Heart right ventricle (tissue), 16 donors: ENCODE measurements around the gene CATSPERD. TPM values are rescaled to one million over a fixed set of nuclear protein-coding genes. Genes with fewer than 3 reads are reported as not detected.

ENCODE experiments used
- ATAC-seq, 8 donors: fragments of 200-7000 bp; cut with Tn5 transposase; one replicate each; pipeline ENCODE4 v1.9.1; 2020; ENCODE audit warnings: mild to moderate bottlenecking in 8 of 8, moderate library complexity in 8 of 8, moderate number of reproducible peaks in 1 of 8
- DNase-seq, 2 donors: peaks; one replicate each; pipeline ENCODE4 v3.0.0-alpha.2; 2020
- H3K27ac ChIP-seq, 10 donors: fragments of 200-600 bp; sonication (generic) in 2 of 10; one replicate each; pipeline versions ENCODE4 v1.5.0 to v1.8.0; 2020 to 2022; ENCODE audit warnings: mild to moderate bottlenecking in 3 of 10
- H3K27me3 ChIP-seq, 7 donors: fragments of 200-600 bp; one replicate each; pipeline ENCODE4 v1.8.0; 2021 to 2022; ENCODE audit warnings: mild to moderate bottlenecking in 2 of 7
- H3K36me3 ChIP-seq, 9 donors: fragments of 200-600 bp; sonication (generic) in 1 of 9; one replicate each; pipeline versions ENCODE4 v1.5.0 to v1.8.0; 2020 to 2022; ENCODE audit warnings: mild to moderate bottlenecking in 2 of 9
- H3K4me1 ChIP-seq, 9 donors: fragments of 200-600 bp; sonication (generic) in 1 of 9; one replicate each; pipeline versions ENCODE4 v1.5.0 to v1.8.0; 2020 to 2022; ENCODE audit warnings: mild to moderate bottlenecking in 4 of 9
- H3K4me3 ChIP-seq, 10 donors: fragments of 200-600 bp; sonication (generic) in 2 of 10; one replicate each; pipeline versions ENCODE4 v1.5.0 to v1.8.0; 2020 to 2022; ENCODE audit warnings: mild to moderate bottlenecking in 7 of 10, moderate library complexity in 2 of 10
- H3K9me3 ChIP-seq, 11 donors: fragments of 200-600 bp in 10 of 11; sonication (generic) in 2 of 11; one replicate each; pipeline versions ENCODE4 v1.5.0 to v1.8.0; 2013 to 2022; ENCODE audit warnings: mild to moderate bottlenecking in 2 of 11, control low read depth in 1 of 11, moderate library complexity in 1 of 11
- WGBS, 2 donors: extraction: QIAGEN DNeasy Blood & Tissue Kit; methylation state at CpG; one replicate each; pipeline ENCODE4 v1.1.7; 2013; ENCODE audit warnings: inconsistent platforms in 1 of 2; 5-methylcytosine and 5-hydroxymethylcytosine counted together
- intact Hi-C, 10 donors: fragments of 100-400 bp; cut with DNase I; formaldehyde crosslinking; loops; one replicate each; pipeline versions ENCODE4 v1.11.1 to v1.14.2; 2022
- polyA plus RNA-seq, 2 donors: library from polyadenylated mRNA; stranded (reverse); fragments of 200-250 nt; gene quantifications; one replicate each; pipeline ENCODE4 v1.2.3, GENCODE V29; 2013
- total RNA-seq, 10 donors: library from RNA; stranded (reverse); fragmentation: NEBNext Ultra II Directional in 3 of 10; extraction: Animal tissue kit (Norgen Biotek cat#: 25700) in 3 of 10; gene quantifications; one replicate each; pipeline versions ENCODE4 v1.2.1 to v1.2.4, GENCODE V29; 2021 to 2023
- TF ChIP-seq, protein P1 (sequence below), 9 donors: fragments of 200-600 bp; sonication (generic) in 2 of 9; IDR thresholded peaks; one replicate each; pipeline versions ENCODE4 v1.5.0 to v1.8.0; 2021 to 2022; ENCODE audit warnings: antibody characterized with exemption in 9 of 9, mild to moderate bottlenecking in 5 of 9, moderate library complexity in 1 of 9
- donor health status: Arrhythmogenic right ventricular cardiomyopathy.
- donor health status: ischemic (EF 13 %, LVEDD 7.1; RV severe dilation, severe dysfunction).
- donor health status: healthy with polysubstance abuse.
- donor health status: DM: no; HTN: yes; CAD: no.
- donor health status: DM: no; HTN: no; CAD: no.
- donor health status: ischemic (EF 25% LVEDD 6.9; RV normal size, moderate dysfunction).
- donor health status: ischemic (EF 25% LVEDD 5.7; RV mildly dilated, moderate dysfunction).
- donor health status: healthy.
- donor health status: DM: yes; HTN: yes; CAD: no.
- donor health status: Ischemic cardiomyopathy.
- donor health status: ischemic (EF 35%, LVEDD 5.7; RV mildly dilated, moderate dysfunction).
- donor health status: nonischemic (EF 11% LVEDD 7.7; RV severe dilation, severe dysfunction).
- donor health status: DM: yes; HTN: yes; CAD: no.
- donor health status: PGD.
- donor health status: ischemic (EF 29% LVEDD 5.4; RV normal size, mild dysfunction).
- donor health status: nonischemic (EF 23%, LVEDD 6.1; RV moderate dilation, normal function).

Gene CATSPERD
- total and polyA plus RNA-seq, 12 donors = not detected

DNA sequence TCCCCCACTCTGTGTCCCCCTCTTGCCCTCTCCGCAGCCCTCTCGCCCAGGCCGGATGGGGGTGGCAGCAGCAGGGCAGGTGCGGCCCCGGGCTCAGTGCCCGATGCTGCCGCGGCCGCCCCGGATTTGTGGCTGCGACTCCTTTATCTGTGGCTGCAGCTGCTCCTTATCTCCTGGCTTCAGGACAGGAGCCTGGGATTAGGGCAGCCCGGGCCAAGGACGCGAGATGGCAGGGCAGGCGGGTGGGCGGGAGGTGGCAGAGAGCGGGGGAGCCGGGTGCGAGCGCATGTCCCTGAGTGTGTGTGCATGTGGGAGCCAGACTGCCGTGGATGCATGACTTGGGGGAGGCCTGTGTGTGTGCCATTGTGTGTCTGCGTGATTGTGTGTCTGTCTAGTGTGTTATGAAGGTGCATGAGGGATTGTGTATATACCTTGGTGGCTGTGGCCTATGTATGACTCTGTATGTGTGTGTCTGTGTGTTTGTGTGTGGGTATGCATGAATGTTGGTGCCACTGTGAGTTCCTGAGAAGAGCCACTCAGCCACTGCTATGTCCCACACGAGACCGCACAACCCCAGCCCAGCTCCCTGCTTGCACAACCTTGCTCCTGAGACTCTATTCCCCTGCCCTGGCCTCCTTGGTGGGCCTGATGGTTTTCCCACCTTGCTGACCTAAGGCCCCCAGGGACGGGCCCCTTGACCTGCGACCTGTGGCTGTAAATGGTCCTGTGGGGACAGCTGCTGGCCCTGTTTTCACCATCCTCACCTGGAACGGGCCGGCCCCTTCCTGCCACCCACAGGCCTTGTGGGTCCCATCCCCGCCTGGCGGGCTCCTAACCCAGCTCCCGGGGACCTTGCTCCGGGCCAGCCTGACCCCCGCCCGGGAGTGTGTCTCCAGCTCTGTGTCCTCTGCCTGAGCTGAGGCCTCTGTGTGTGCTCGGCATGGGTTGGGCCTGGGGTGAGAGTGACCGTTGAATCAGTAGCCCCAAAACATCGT lies 79.1 kb downstream of the CATSPERD start:
- intact Hi-C loops = loop anchor here in 7 of 10 donors (5.0 to 10.0 kb wide), 4 partner anchors 93 to 225 kb away; no protein-coding TSS in a partner anchor
- ATAC-seq (peak; percentile 20 to 84 (median 64)), DNase-seq (peak; percentile 67 to 69)
- H3K36me3 ChIP-seq = no peaks in the 10 kb centered on the region
- peaks cover 3 to 45% (median 12%) of the 10 kb centered on the region in 9 donors for H3K4me1 ChIP-seq
- peaks cover 0 to 59% (median 38%) of the 10 kb centered on the region in 7 donors for H3K27me3 ChIP-seq
- no peak overlapping the region for H3K4me3 ChIP-seq
- TF ChIP-seq, protein P1, sequence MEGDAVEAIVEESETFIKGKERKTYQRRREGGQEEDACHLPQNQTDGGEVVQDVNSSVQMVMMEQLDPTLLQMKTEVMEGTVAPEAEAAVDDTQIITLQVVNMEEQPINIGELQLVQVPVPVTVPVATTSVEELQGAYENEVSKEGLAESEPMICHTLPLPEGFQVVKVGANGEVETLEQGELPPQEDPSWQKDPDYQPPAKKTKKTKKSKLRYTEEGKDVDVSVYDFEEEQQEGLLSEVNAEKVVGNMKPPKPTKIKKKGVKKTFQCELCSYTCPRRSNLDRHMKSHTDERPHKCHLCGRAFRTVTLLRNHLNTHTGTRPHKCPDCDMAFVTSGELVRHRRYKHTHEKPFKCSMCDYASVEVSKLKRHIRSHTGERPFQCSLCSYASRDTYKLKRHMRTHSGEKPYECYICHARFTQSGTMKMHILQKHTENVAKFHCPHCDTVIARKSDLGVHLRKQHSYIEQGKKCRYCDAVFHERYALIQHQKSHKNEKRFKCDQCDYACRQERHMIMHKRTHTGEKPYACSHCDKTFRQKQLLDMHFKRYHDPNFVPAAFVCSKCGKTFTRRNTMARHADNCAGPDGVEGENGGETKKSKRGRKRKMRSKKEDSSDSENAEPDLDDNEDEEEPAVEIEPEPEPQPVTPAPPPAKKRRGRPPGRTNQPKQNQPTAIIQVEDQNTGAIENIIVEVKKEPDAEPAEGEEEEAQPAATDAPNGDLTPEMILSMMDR (IDR thresholded peaks at IDR 0.05) = no peak
- WGBS, 2 donors = 42 to 44% methylated on average over 37 of the region's 37 CpGs
- H3K27ac ChIP-seq = peak overlapping the region in 4 of 10 donors; percentile 22 to 57 (median 42)
- no peaks in the 10 kb centered on the region for H3K9me3 ChIP-seq

DNA sequence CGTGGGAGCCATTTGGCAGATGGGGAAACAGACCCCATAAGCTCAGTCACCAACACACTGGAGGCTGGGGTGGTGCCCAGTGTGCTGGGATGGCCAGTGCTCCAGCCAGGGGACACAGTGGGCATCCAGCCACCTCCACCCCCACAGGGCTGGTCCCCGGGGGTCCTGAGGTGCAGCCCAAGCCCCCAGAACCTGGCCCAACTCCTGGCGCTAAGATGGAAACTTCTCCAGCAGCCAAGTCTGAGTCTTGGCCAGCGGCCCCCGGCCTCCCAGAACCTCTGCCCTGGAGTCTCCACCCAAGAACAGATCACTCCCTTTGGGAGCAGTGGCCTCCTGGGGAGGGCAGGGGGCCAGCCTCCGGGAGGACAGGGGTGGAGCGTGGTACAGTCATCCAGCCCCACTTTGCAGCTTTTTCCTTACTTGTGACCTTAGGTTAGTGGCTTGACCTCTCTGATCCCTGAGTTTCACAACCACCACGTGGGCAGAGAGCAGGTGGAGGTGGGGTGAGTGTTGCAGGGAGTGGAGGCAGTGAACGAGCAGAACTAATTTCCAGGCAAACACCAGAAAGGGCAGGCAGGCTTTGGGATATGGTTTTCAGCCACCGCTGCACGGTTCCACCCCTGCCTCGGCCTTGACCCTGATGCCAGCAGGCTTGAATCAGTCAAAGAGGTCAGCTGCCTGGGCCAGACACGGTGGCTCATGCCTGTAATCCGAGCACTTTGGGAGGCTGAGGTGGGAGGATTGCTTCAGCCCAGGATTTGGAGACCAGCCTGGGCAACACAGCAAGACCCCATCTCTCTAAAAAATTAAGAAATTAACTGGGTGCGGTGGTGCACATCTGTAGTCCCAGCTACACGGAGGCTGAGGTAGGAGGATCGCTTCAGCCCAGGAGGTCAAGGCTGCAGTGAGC lies 80.2 kb downstream of the CATSPERD start:
- DNase-seq (no peak), ATAC-seq (no peak)
- Histone ChIP-seq H3K27ac (peak overlapping the region in 1 of 10 donors; percentile 22), H3K9me3 (no peaks in the 10 kb centered on the region), H3K27me3 (peaks cover 0 to 65% (median 44%) of the 10 kb centered on the region in 7 donors), H3K4me1 (peaks cover 3 to 47% (median 13%) of the 10 kb centered on the region in 9 donors), H3K4me3 (no peak overlapping the region), H3K36me3 (no peaks in the 10 kb centered on the region)
- TF ChIP-seq, protein P1 (IDR thresholded peaks at IDR 0.05) = no peak
- intact Hi-C loops = loop anchor here in 7 of 10 donors (5.0 to 10.0 kb wide), 4 partner anchors 92 to 224 kb away; no protein-coding TSS in a partner anchor
- 73 to 85% methylated on average over 17 of the region's 17 CpGs for WGBS, 2 donors

DNA sequence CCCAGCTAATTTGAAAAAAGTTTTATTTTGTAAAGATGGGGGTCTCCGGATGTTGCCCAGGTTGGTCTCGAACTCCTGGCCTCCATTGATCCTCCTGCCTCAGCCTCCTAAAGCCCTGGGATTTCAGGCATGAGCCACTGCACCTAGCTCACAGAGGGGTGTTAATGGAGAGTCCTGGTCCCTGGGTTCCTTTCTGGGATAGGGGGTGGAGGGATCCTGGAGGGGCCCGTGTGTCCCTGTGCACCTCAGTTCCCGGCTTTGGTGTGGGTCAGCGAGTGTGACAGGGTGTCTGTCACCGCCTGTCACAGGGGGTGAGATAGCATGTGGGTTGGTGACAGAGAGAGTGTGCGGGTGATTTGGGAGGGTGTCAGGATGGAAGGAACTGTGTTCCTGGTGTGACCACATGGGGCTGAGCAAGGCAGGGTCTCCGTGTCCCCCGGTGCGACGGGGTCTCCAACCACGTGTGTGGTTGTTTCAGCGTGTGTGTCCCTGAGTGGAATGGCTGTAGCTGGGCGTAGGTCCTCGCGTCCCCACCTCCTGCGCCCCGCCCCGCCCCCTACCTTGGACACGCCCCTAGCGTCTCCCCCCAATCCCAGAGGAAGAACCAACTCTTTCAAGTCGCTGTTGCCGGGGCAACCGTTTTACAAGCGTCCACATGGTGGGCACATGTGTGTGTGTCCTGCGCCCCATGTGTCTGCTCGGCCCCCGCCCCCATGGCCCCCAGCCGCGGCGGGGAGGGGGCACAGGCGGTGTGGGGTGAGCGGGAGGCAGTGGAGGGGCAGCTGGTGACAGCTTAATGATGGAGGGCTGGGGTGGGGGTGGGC lies 81.6 kb downstream of the CATSPERD start:
- Histone ChIP-seq H3K27me3 (peaks cover 0 to 79% (median 46%) of the 10 kb centered on the region in 7 donors), H3K27ac (no peak overlapping the region), H3K9me3 (no peaks in the 10 kb centered on the region), H3K4me3 (no peak overlapping the region), H3K4me1 (peaks cover 3 to 53% (median 14%) of the 10 kb centered on the region in 9 donors), H3K36me3 (no peaks in the 10 kb centered on the region)
- DNase-seq (no peak), ATAC-seq (no peak)
- 13% methylated on average over 33 of the region's 33 CpGs for WGBS, 2 donors
- TF ChIP-seq, protein P1 (IDR thresholded peaks at IDR 0.05) = no peak
- intact Hi-C loops = loop anchor here in 7 of 10 donors (5.0 to 10.0 kb wide), 4 partner anchors 90 to 223 kb away; no protein-coding TSS in a partner anchor
